Natural killer cell (primary cell): Measurements from ENCODE around the gene SH2D6. TPM values are rescaled to one million over a fixed set of nuclear protein-coding genes. Genes with fewer than 3 reads are reported as not detected.

Experiments used
- ATAC-seq, 3 donors: fragments of 150-1000 bp in 2 of 3; fragments of 200-7000 bp in 1 of 3; cut with Tn5 transposase; 1 replicate in 1 of 3; 2 replicates in 2 of 3; pipeline ENCODE4 v1.10.0; 2021; ENCODE audit warnings: mild to moderate bottlenecking in 2 of 3, moderate library complexity in 2 of 3
- DNase-seq, 2 donors: peaks; one replicate each; pipeline versions ENCODE4 v3.0.0 to v3.0.0-alpha.2; 2013 to 2021; ENCODE audit warnings: mixed read lengths in 1 of 2
- H3K27ac ChIP-seq: one replicate; pipeline ENCODE4 v1.5.1; 2013; ENCODE audit warnings: mild to moderate bottlenecking, low read length
- H3K27me3 ChIP-seq: one replicate; pipeline ENCODE4 v1.6.1; 2013; ENCODE audit warnings: low read length; ENCODE audit not compliant: control insufficient read depth, insufficient read depth
- H3K36me3 ChIP-seq: one replicate; pipeline ENCODE4 v1.6.1; 2013; ENCODE audit warnings: low read length; ENCODE audit not compliant: control insufficient read depth, insufficient read depth
- H3K4me1 ChIP-seq: one replicate; pipeline ENCODE4 v1.6.1; 2013; ENCODE audit warnings: low read length; ENCODE audit not compliant: control insufficient read depth, insufficient read depth
- H3K4me3 ChIP-seq: one replicate; pipeline ENCODE4 v1.5.1; 2013; ENCODE audit warnings: low read length
- H3K9me3 ChIP-seq: one replicate; pipeline ENCODE4 v1.6.1; 2013; ENCODE audit warnings: low read length; ENCODE audit not compliant: control insufficient read depth, insufficient read depth
- H3K27ac Mint-ChIP-seq, 2 donors: one replicate each; pipeline ENCODE4 v1.8.0; 2022; ENCODE audit warnings: mild to moderate bottlenecking in 2 of 2, mixed read lengths in 2 of 2, moderate library complexity in 1 of 2
- H3K27me3 Mint-ChIP-seq, 2 donors: one replicate each; pipeline ENCODE4 v1.8.0; 2022; ENCODE audit warnings: low read depth in 2 of 2, mixed read lengths in 2 of 2
- H3K36me3 Mint-ChIP-seq: one replicate; pipeline ENCODE4 v1.8.0; 2022; ENCODE audit warnings: mixed read lengths
- H3K4me1 Mint-ChIP-seq, 2 donors: one replicate each; pipeline ENCODE4 v1.8.0; 2022; ENCODE audit warnings: mixed read lengths in 2 of 2
- H3K4me3 Mint-ChIP-seq: one replicate; pipeline ENCODE4 v1.8.0; 2022; ENCODE audit warnings: mild to moderate bottlenecking, moderate library complexity, mixed read lengths
- H3K9me3 Mint-ChIP-seq, 2 donors: one replicate each; pipeline ENCODE4 v1.8.0; 2022; ENCODE audit warnings: mixed read lengths in 2 of 2
- CTCF ChIP-seq: fragments of 200-600 bp; IDR thresholded peaks from one replicate; pipeline ENCODE4 v1.8.0; 2022; ENCODE audit warnings: antibody characterized with exemption
- WGBS: methylation state at CpG from one replicate; pipeline ENCODE4 v1.1.7; 2013; ENCODE audit warnings: missing lambda C conversion rate; ENCODE audit not compliant: insufficient coverage; 5-methylcytosine and 5-hydroxymethylcytosine counted together
- intact Hi-C: fragments of 100-400 bp; cut with micrococcal nuclease; formaldehyde crosslinking; loops from one replicate; pipeline ENCODE4 v1.14.2; 2022
- total RNA-seq, 4 donors: library from RNA; stranded (reverse); fragments of 120-200 nt in 1 of 4; gene quantifications; one replicate each; pipeline versions ENCODE4 v1.2.3 to v1.2.4, GENCODE V29; 2013 to 2022

The SH2D6 gene
- under 1 TPM in 2 of 3 donors, not detected in 1; 0.21 to 0.57 TPM for total RNA-seq
- 0.18 TPM for total RNA-seq (2013)

- H3K4me3 Mint-ChIP-seq, result peak within 1 kb of the TSS; percentile 98
- peak within 1 kb of the TSS; percentile 87 for H3K4me3 ChIP-seq
- H3K27ac ChIP-seq, result peak within 1 kb of the TSS; percentile 90
- no peaks in the 10 kb centered on the region for H3K27me3 ChIP-seq
- ATAC-seq (peak; percentile 83 to 90 (median 85)), DNase-seq (peak; percentile 77 to 88)
- H3K27ac Mint-ChIP-seq, result peak within 1 kb of the TSS; percentile 89 to 98
- H3K4me1 ChIP-seq, result peaks cover 59% of the 10 kb centered on the region
- peaks cover 32 to 50% of the 10 kb centered on the region in 2 donors for H3K4me1 Mint-ChIP-seq
- no peaks in the 10 kb centered on the region for H3K36me3 ChIP-seq
- peaks cover 0 to 12% of the 10 kb centered on the region in 2 donors for H3K27me3 Mint-ChIP-seq
- WGBS, result 19% methylated on average over 53 of the region's 57 CpGs
- no peaks in the 10 kb centered on the region for H3K9me3 Mint-ChIP-seq
- no peaks in the 10 kb centered on the region for H3K9me3 ChIP-seq
- intact Hi-C loops, result no loop called here
- H3K36me3 Mint-ChIP-seq, result no peaks in the 10 kb centered on the region
- no peak for TF ChIP-seq CTCF
These were observed at the start of gene SH2D6 for GRCh38 chr2:85418132-85419008. Gene SH2D6 (plus strand): TSS chr2:85418714. CDS start chr2:85429466, 10,752 bp downstream.

- H3K4me1 Mint-ChIP-seq, result no peaks in the 10 kb centered on the region
- H3K9me3 Mint-ChIP-seq, result no peaks in the 10 kb centered on the region
- Histone ChIP-seq H3K36me3 (peaks cover 7% of the 10 kb centered on the region), H3K9me3 (no peaks in the 10 kb centered on the region), H3K27ac (no peak overlapping the region), H3K4me1 (no peaks in the 10 kb centered on the region), H3K27me3 (no peaks in the 10 kb centered on the region), H3K4me3 (no peak overlapping the region)
- no peak for ATAC-seq
- TF ChIP-seq CTCF, result no peak
- no peaks in the 10 kb centered on the region for H3K36me3 Mint-ChIP-seq
- DNase-seq, result no peak
- H3K27ac Mint-ChIP-seq, result no peak overlapping the region
- H3K4me3 Mint-ChIP-seq, result no peak overlapping the region
- H3K27me3 Mint-ChIP-seq, result no peaks in the 10 kb centered on the region
- intact Hi-C loops, result no loop called here
These were observed 49.6 kb upstream of the SH2D6 start for GRCh38 chr2:85368921-85369320.

GRCh38 chr2:85369500-85369899 is 49.0 kb upstream of the SH2D6 start:
- WGBS, result 93% methylated on average over 5 of the region's 5 CpGs
- Mint-ChIP-seq H3K4me1 (no peaks in the 10 kb centered on the region), H3K27me3 (no peaks in the 10 kb centered on the region), H3K27ac (no peak overlapping the region), H3K36me3 (no peaks in the 10 kb centered on the region), H3K9me3 (no peaks in the 10 kb centered on the region), H3K4me3 (no peak overlapping the region)
- Histone ChIP-seq H3K4me3 (no peak overlapping the region), H3K27me3 (no peaks in the 10 kb centered on the region), H3K4me1 (no peaks in the 10 kb centered on the region), H3K27ac (no peak overlapping the region), H3K36me3 (peaks cover 7% of the 10 kb centered on the region), H3K9me3 (no peaks in the 10 kb centered on the region)
- ATAC-seq, result no peak
- no peak for DNase-seq
- TF ChIP-seq CTCF, result no peak
- intact Hi-C loops, result no loop called here
